Colon (tissue), 2 donors: ENCODE measurements around the gene ZBED4.
"Not testable (repeated sequence)": the region's sequence is repeated elsewhere in the genome, so short reads cannot be mapped to it uniquely, and the experiment has no call there.

ENCODE experiments used
- FAIRE-seq: peaks from 2 replicates; lab custom pipeline; 2012; peaks lifted over from hg19 to GRCh38; lab: Jason Lieb, UNC
- donor health status: control.
- donor health status: control.

Gene ZBED4

GRCh38 chr22:49852898-49853894 is at the start of gene ZBED4:
Gene ZBED4, plus strand, starts transcription at chr22:49853844. Its CDS starts 29,819 bp downstream, at chr22:49883663.
- FAIRE-seq = no peak

GRCh38 chr22:49807129-49807528 is 46.5 kb upstream of the ZBED4 start:
- no peak for FAIRE-seq

- FAIRE-seq = no peak
These were observed 45.6 kb upstream of the ZBED4 start for GRCh38 chr22:49807780-49808708.

- no peak for FAIRE-seq
These were observed 43.2 kb upstream of the ZBED4 start for GRCh38 chr22:49810363-49811019.

GRCh38 chr22:49811020-49811791 is 42.4 kb upstream of the ZBED4 start:
- FAIRE-seq = no peak

GRCh38 chr22:49812838-49813237 is 40.8 kb upstream of the ZBED4 start:
- FAIRE-seq = no peak

- FAIRE-seq = no peak
These were observed 39.4 kb upstream of the ZBED4 start for GRCh38 chr22:49814164-49814686.

- FAIRE-seq = no peak
These were observed 38.8 kb upstream of the ZBED4 start for GRCh38 chr22:49814856-49815255.

GRCh38 chr22:49815641-49816091 is 38.0 kb upstream of the ZBED4 start:
- FAIRE-seq = no peak

- no peak for FAIRE-seq
These were observed 36.3 kb upstream of the ZBED4 start for GRCh38 chr22:49817359-49817758.

- FAIRE-seq = no peak
These were observed 32.7 kb upstream of the ZBED4 start for GRCh38 chr22:49820984-49821383.

- not testable (repeated sequence) for FAIRE-seq
These were observed 31.9 kb upstream of the ZBED4 start for GRCh38 chr22:49821741-49822140.

GRCh38 chr22:49823289-49824045 is 30.2 kb upstream of the ZBED4 start:
- FAIRE-seq = no peak

GRCh38 chr22:49824185-49824925 is 29.3 kb upstream of the ZBED4 start:
- no peak for FAIRE-seq

GRCh38 chr22:49824936-49825335 is 28.7 kb upstream of the ZBED4 start:
- FAIRE-seq = no peak

- FAIRE-seq = no peak
These were observed 28.2 kb upstream of the ZBED4 start for GRCh38 chr22:49825436-49825835.

- no peak for FAIRE-seq
These were observed 27.6 kb upstream of the ZBED4 start for GRCh38 chr22:49825944-49826602.

GRCh38 chr22:49826603-49827270 is 26.9 kb upstream of the ZBED4 start:
- FAIRE-seq = no peak
